ENCODE results near the gene DTHD1.

DNA sequence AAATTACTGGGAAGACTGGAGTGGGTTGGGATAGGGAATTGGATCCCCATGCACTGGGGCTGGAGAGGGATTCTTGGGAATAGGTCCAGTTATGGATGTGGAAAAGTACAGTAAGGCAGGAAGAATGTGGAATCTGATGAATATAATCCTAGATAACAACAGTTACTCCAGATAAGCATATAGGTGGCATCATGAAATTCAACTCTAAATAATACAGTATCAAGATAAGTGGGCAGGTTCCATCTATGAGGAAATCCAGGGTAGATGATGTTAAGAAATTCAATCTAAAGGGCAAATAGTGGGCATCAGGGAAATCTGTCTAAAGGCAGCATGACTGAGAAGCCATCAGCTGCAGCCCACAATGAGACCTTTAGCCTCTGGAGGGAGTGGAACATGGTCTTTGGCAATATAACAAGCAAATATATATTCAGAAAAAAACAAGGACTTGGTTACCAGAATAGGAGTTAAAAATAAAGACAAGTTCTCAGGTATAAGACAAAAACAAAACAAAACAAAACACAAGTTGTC is 1.2 kb downstream of the DTHD1 start:
- TF ChIP-seq, protein P1, sequence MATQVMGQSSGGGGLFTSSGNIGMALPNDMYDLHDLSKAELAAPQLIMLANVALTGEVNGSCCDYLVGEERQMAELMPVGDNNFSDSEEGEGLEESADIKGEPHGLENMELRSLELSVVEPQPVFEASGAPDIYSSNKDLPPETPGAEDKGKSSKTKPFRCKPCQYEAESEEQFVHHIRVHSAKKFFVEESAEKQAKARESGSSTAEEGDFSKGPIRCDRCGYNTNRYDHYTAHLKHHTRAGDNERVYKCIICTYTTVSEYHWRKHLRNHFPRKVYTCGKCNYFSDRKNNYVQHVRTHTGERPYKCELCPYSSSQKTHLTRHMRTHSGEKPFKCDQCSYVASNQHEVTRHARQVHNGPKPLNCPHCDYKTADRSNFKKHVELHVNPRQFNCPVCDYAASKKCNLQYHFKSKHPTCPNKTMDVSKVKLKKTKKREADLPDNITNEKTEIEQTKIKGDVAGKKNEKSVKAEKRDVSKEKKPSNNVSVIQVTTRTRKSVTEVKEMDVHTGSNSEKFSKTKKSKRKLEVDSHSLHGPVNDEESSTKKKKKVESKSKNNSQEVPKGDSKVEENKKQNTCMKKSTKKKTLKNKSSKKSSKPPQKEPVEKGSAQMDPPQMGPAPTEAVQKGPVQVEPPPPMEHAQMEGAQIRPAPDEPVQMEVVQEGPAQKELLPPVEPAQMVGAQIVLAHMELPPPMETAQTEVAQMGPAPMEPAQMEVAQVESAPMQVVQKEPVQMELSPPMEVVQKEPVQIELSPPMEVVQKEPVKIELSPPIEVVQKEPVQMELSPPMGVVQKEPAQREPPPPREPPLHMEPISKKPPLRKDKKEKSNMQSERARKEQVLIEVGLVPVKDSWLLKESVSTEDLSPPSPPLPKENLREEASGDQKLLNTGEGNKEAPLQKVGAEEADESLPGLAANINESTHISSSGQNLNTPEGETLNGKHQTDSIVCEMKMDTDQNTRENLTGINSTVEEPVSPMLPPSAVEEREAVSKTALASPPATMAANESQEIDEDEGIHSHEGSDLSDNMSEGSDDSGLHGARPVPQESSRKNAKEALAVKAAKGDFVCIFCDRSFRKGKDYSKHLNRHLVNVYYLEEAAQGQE (IDR thresholded peaks at IDR 0.05; ENCODE audit: insufficient read depth in 1 of 2, low read depth in 2 of 2, low read length in 2 of 2) = no peak
- no peak for TF ChIP-seq POLR2AphosphoS5 (IDR thresholded peaks at IDR 0.05; ENCODE audit: low read depth, low read length)
- no peak for TF ChIP-seq SIN3A (IDR thresholded peaks at IDR 0.05; ENCODE audit: borderline replicate concordance, insufficient read depth, low read length)
- no peak for TF ChIP-seq TAF1 (IDR thresholded peaks at IDR 0.05; ENCODE audit: borderline replicate concordance, insufficient read depth, low read length)

All from PFSK-1 (cell line).